Ectodermal cell (in vitro differentiated cells): ENCODE measurements around the gene ADAMTS14.
"Not testable (repeated sequence)": the region's sequence is repeated elsewhere in the genome, so short reads cannot be mapped to it uniquely, and the experiment has no call there.

ENCODE experiments used
- H3K27ac ChIP-seq: 2 replicates; pipeline ENCODE4 v1.7.0; 2013; ENCODE audit warnings: mild to moderate bottlenecking, low read depth, low read length; ENCODE audit not compliant: insufficient read depth, poor library complexity, severe bottlenecking
- H3K27me3 ChIP-seq: 2 replicates; pipeline ENCODE4 v1.7.0; 2013; ENCODE audit warnings: mild to moderate bottlenecking, low read length; ENCODE audit not compliant: insufficient read depth, control insufficient read depth, poor library complexity, severe bottlenecking
- H3K36me3 ChIP-seq: one replicate; pipeline ENCODE4 v1.7.0; 2013; ENCODE audit warnings: low read length; ENCODE audit not compliant: control insufficient read depth, insufficient read depth
- H3K4me1 ChIP-seq: one replicate; pipeline ENCODE4 v1.7.0; 2013; ENCODE audit warnings: low read length; ENCODE audit not compliant: control insufficient read depth, insufficient read depth
- H3K4me3 ChIP-seq: 2 replicates; pipeline ENCODE4 v1.7.0; 2013; ENCODE audit warnings: low read depth, low read length, control low read depth; ENCODE audit not compliant: insufficient read depth
- H3K9me3 ChIP-seq: 2 replicates; pipeline ENCODE4 v1.7.0; 2013; ENCODE audit warnings: mild to moderate bottlenecking, low read length, moderate library complexity; ENCODE audit not compliant: control insufficient read depth
- WGBS, 2 experiments: methylation state at CpG; one replicate each; pipeline ENCODE4 v1.1.7; 2013; ENCODE audit warnings: missing lambda C conversion rate in 2 of 2; 5-methylcytosine and 5-hydroxymethylcytosine counted together

Gene ADAMTS14

DNA sequence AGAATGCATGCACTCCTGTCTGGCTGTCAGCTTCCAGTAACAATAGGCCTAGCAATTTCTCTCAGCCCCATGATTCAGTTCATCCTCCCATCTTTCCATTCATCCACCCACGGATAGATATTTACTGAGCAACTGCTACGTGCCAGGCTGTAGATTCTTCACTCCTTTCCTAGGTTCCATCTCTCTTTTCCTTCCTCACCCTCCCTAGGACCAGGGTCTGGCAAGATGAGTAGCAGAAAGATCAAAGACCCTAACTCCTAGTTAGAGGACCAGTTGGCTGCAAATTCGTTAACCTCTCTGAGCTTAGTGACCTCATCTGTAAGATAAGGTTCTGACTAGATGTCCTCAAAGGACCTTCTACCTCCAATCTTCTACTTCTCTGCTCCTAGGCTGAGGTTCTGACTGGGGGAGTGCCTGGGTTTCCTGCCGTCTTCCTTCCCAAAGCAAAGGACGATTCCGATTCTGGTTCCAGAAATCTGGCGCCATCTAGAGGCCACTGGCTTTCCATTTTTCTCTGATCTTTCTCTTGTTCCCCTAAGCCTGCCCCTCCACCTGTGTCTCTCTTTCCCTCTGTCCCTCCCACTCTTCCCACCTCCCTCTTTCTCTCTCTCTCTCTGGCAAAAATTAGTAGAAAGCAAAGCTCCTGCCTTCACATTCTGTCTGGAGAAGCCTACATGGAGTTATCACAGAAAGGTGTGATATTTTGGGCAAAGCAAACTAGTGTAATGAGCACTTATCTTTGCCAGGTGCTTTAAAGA lies 86.6 kb downstream of the ADAMTS14 start:
- H3K27ac ChIP-seq = no peak overlapping the region
- no peaks in the 10 kb centered on the region for H3K36me3 ChIP-seq
- H3K4me3 ChIP-seq = no peak overlapping the region
- H3K9me3 ChIP-seq = no peaks in the 10 kb centered on the region
- H3K27me3 ChIP-seq = no peaks in the 10 kb centered on the region
- WGBS, 2 experiments = 30 to 32% methylated on average over 6 of the region's 7 CpGs
- peaks cover 8% of the 10 kb centered on the region for H3K4me1 ChIP-seq

DNA sequence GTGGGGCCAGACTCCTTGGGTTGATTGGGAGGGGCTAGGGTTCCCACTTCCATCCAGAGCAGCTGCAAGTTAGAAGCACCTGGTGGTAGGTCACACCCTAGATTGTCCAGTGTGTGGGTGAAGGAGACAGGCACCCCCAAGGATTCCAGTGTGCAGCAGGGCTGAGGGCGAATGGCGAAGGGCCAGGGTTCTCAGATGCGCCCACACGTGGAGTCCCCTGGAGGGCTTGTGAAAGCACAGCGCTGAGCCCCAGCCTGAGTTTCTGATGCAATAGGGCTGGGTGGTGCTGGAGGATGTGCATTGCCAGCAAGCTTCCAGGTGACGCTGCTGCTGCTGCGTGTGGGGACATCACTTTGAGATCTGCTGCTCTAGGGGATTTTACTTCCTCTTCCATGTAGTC lies 87.5 kb downstream of the ADAMTS14 start:
- 62 to 72% methylated on average over 6 to 7 of the region's 7 CpGs for WGBS, 2 experiments
- Histone ChIP-seq H3K4me1 (peaks cover 8% of the 10 kb centered on the region), H3K27me3 (no peaks in the 10 kb centered on the region), H3K36me3 (no peaks in the 10 kb centered on the region), H3K4me3 (no peak overlapping the region), H3K9me3 (no peaks in the 10 kb centered on the region), H3K27ac (no peak overlapping the region)

DNA sequence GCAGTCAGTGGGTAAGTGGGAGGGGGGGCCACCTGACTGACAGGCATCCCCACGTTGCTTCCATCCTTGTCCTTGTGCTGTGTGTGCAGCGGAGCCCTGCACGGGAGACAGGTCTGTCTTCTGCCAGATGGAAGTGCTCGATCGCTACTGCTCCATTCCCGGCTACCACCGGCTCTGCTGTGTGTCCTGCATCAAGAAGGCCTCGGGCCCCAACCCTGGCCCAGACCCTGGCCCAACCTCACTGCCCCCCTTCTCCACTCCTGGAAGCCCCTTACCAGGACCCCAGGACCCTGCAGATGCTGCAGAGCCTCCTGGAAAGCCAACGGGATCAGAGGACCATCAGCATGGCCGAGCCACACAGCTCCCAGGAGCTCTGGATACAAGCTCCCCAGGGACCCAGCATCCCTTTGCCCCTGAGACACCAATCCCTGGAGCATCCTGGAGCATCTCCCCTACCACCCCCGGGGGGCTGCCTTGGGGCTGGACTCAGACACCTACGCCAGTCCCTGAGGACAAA lies 88.0 kb downstream of the ADAMTS14 start:
- Histone ChIP-seq H3K4me1 (peaks cover 8% of the 10 kb centered on the region), H3K27me3 (no peaks in the 10 kb centered on the region)
- 81 to 82% methylated on average over 12 of the region's 12 CpGs for WGBS, 2 experiments

DNA sequence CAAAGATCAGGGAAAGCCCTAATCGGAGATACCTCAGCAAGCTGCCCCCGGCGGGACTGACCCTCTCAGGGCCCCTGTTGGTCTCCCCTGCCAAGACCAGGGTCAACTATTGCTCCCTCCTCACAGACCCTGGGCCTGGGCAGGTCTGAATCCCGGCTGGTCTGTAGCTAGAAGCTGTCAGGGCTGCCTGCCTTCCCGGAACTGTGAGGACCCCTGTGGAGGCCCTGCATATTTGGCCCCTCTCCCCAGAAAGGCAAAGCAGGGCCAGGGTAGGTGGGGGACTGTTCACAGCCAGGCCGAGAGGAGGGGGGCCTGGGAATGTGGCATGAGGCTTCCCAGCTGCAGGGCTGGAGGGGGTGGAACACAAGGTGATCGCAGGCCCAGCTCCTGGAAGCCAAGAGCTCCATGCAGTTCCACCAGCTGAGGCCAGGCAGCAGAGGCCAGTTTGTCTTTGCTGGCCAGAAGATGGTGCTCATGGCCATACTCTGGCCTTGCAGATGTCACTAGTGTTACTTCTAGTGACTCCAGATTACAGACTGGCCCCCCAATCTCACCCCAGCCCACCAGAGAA lies 88.8 kb downstream of the ADAMTS14 start:
- WGBS, 2 experiments = 34 to 43% methylated on average over 7 of the region's 7 CpGs
- no peaks in the 10 kb centered on the region for H3K27me3 ChIP-seq
- no peak overlapping the region for H3K27ac ChIP-seq
- H3K36me3 ChIP-seq = no peaks in the 10 kb centered on the region
- H3K9me3 ChIP-seq = no peaks in the 10 kb centered on the region
- no peak overlapping the region for H3K4me3 ChIP-seq
- peaks cover 8% of the 10 kb centered on the region for H3K4me1 ChIP-seq

More for the DNA sequence above, 88.0 kb downstream of the ADAMTS14 start:
- no peak overlapping the region for H3K27ac ChIP-seq
- H3K36me3 ChIP-seq = no peaks in the 10 kb centered on the region
- H3K9me3 ChIP-seq = no peaks in the 10 kb centered on the region
- H3K4me3 ChIP-seq = no peak overlapping the region

DNA sequence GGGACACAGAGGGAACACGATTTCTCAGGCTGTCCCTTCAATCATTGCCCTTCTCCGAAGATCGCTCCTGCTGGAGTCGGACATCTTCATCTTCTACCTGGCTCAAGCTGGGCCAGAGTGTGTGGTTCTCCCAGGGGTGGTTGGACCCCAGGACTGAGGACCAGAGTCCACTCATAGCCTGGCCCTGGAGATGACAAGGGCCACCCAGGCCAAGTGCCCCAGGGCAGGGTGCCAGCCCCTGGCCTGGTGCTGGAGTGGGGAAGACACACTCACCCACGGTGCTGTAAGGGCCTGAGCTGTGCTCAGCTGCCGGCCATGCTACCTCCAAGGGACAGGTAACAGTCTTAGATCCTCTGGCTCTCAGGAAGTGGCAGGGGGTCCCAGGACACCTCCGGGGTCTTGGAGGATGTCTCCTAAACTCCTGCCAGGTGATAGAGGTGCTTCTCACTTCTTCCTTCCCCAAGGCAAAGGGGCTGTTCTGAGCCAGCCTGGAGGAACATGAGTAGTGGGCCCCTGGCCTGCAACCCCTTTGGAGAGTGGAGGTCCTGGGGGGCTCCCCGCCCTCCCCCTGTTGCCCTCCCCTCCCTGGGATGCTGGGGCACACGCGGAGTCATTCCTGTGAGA lies 89.5 kb downstream of the ADAMTS14 start:
- Histone ChIP-seq H3K9me3 (no peaks in the 10 kb centered on the region), H3K4me3 (no peak overlapping the region), H3K4me1 (peaks cover 8% of the 10 kb centered on the region), H3K36me3 (no peaks in the 10 kb centered on the region), H3K27ac (no peak overlapping the region), H3K27me3 (no peaks in the 10 kb centered on the region)
- 94 to 95% methylated on average over 8 to 10 of the region's 10 CpGs for WGBS, 2 experiments

DNA sequence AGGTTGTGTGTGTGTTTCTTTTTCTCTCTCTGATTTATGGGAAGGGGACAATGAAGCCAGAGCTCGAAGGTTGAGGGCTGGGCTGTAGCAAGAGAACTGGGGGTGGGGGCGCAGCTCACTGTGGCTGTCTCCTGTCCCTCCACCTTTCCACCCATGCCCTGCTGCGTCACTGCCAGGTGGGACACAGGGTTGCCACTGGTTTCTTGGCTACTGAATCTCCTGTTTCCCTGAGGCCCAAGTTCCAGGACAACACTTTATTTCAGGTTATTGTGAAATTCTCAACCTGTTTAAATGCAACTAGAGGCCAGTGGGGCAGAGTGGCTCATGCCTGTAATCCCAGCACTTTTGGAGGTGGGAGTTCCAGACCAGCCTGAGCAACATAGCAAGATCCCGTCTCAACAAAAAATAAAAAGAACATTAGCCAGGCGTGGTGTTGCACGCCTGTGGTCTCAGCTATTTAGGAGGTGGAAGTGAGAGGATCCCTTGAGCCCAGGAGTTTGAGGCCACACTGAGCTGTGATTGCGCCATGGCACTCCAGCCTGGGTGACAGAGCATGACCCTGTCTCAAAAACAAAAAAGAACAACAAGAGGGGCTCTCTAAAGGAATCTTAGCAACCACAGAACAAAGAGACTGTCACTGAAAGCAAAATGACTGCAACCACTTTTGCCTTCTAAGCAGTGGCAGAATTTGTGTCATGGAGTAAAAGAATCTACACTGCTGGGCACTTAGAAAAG lies 90.3 kb downstream of the ADAMTS14 start:
- Histone ChIP-seq H3K36me3 (no peaks in the 10 kb centered on the region), H3K27me3 (no peaks in the 10 kb centered on the region), H3K4me1 (peaks cover 8% of the 10 kb centered on the region), H3K27ac (peak overlapping the region; percentile 60), H3K4me3 (no peak overlapping the region), H3K9me3 (no peaks in the 10 kb centered on the region)
- 88 to 91% methylated on average over 6 to 7 of the region's 7 CpGs for WGBS, 2 experiments

DNA sequence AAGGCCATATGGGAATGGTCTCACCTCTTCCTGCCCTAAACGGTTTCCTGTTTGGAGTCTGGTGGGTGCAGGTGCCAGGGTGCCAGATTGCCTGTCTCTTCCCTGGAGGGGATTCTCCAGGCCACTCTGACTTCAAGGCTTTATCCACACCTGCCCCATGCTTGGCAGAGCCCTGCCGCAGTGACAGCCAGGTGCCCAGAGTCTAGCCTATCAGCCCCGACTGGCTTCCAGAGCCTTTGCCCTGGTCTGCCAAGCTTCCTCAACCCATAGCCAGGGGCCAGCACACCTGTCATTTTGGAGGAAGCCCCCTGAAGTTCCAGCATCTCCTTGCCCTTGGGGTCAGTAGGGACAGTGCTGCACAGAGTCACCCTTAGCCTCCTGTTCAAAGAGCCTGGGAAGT lies 91.3 kb downstream of the ADAMTS14 start:
- H3K9me3 ChIP-seq = no peaks in the 10 kb centered on the region
- no peaks in the 10 kb centered on the region for H3K27me3 ChIP-seq
- H3K27ac ChIP-seq = no peak overlapping the region
- 91 to 95% methylated on average over 3 of the region's 3 CpGs for WGBS, 2 experiments
- no peak overlapping the region for H3K4me3 ChIP-seq
- no peaks in the 10 kb centered on the region for H3K36me3 ChIP-seq
- peaks cover 8% of the 10 kb centered on the region for H3K4me1 ChIP-seq

DNA sequence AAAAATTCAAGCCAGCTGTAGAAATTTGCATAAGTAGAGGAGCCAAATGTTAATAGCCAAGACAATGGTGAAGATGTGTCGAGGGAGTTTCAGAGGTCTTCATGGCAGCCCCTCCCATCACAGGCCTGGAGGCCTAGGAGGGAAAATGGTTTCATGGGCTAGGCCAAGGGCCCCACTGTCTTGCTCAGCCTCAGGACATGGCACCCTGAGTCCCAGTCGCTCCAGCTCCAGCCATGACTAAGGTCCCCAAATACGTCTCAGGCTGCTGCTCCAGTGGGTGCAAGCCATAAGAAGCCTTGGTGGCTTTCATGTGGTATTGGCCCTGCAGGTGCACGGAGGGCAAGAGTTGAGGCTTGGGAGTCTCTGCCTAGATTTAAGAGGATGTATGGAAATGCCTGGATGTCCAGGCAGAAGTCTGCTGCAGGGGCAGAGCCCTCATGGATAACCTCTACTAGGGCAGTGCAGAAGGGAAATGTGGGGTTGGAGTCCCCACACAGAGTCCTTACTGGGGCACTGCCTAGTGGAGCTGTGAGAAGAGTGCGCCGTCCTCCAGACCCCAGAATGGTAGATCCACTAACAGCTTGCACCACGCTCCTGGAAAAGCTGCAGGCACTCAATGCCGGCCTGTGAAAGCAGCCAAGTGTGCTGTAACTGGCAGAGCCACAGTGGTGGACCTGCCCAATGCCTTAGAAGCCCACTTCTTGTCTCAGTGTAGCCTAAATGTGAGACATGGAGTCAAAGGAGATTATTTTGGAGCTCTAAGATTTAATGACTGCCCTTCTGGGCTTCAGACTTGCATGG lies 93.7 kb downstream of the ADAMTS14 start:
- no peaks in the 10 kb centered on the region for H3K27me3 ChIP-seq
- peaks cover 8% of the 10 kb centered on the region for H3K4me1 ChIP-seq
- H3K9me3 ChIP-seq = no peaks in the 10 kb centered on the region
- WGBS, 2 experiments = 94 to 95% methylated on average over 8 of the region's 8 CpGs
- H3K4me3 ChIP-seq = no peak overlapping the region
- no peak overlapping the region for H3K27ac ChIP-seq
- H3K36me3 ChIP-seq = no peaks in the 10 kb centered on the region

DNA sequence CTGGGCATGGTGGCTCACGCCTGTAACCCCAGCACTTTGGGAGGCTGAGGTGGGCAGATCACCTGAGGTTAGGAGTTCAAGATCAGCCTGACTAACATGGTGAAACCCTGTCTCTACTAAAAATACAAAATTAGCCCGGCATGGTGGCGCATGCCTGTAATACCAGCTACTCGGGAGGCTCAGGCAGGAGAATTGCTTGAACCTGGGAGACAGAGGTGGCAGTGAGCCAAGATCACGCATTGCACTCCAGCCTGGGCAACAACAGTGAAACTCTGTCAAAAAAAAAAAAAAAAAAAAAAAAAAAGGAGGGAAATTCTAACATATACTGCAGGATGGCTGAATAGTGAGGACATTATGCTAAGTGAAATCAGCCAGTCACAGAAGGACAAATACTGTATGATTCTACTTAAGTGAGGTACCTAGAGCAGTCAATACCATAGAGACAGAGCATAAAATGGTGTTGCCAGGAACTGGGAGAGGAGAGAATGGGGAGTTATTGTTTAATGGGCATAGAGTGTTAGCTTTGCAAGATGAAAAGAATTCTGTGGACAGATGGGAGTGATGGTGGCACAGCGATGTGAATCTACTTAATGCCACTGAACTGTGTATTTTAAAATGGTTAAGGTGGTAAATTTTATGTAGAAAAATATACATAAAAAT lies 95.8 kb downstream of the ADAMTS14 start:
- WGBS, 2 experiments = 92% methylated on average over 6 of the region's 6 CpGs
- not testable (repeated sequence) for H3K27ac ChIP-seq, H3K4me3 ChIP-seq, H3K27me3 ChIP-seq, H3K36me3 ChIP-seq, H3K9me3 ChIP-seq, H3K4me1 ChIP-seq
